Stomach smooth muscle (tissue), 2 donors: ENCODE measurements around the gene BTF3.
"Not testable (repeated sequence)": the region's sequence is repeated elsewhere in the genome, so short reads cannot be mapped to it uniquely, and the experiment has no call there.

Experiments
- H3K27ac ChIP-seq: one replicate; pipeline ENCODE4 v1.7.0; 2013; ENCODE audit warnings: mild to moderate bottlenecking, low read length, inconsistent platforms
- H3K27me3 ChIP-seq, 2 donors: one replicate each; pipeline ENCODE4 v1.7.0; 2013; ENCODE audit warnings: low read length in 2 of 2; ENCODE audit not compliant: insufficient read depth in 2 of 2, control insufficient read depth in 1 of 2
- H3K36me3 ChIP-seq, 2 donors: one replicate each; pipeline ENCODE4 v1.7.0; 2013; ENCODE audit warnings: low read length in 2 of 2; ENCODE audit not compliant: control insufficient read depth in 2 of 2, insufficient read depth in 2 of 2
- H3K4me1 ChIP-seq: one replicate; pipeline ENCODE4 v1.7.0; 2013; ENCODE audit warnings: low read length; ENCODE audit not compliant: control insufficient read depth, insufficient read depth
- H3K4me3 ChIP-seq, 2 donors: one replicate each; pipeline ENCODE4 v1.7.0; 2013; ENCODE audit warnings: low read length in 2 of 2
- H3K9ac ChIP-seq, 2 donors: one replicate each; pipeline ENCODE4 v1.7.0; 2013; ENCODE audit warnings: low read length in 2 of 2, mild to moderate bottlenecking in 1 of 2
- H3K9me3 ChIP-seq, 2 donors: one replicate each; pipeline ENCODE4 v1.7.0; 2013; ENCODE audit warnings: low read length in 2 of 2; ENCODE audit not compliant: control insufficient read depth in 2 of 2
- donor health status: healthy.
- donor health status: Pancreatic carcinoma.

Gene BTF3

GRCh38 chr5:73460133-73460532, 38.1 kb upstream of the BTF3 start:
- H3K4me3 ChIP-seq, result no peak overlapping the region
- H3K4me1 ChIP-seq, result no peaks in the 10 kb centered on the region
- H3K9me3 ChIP-seq, result peaks cover 0 to 5% of the 10 kb centered on the region in 2 donors
- H3K27ac ChIP-seq, result no peak overlapping the region
- no peak overlapping the region for H3K9ac ChIP-seq
- peaks cover 2 to 7% of the 10 kb centered on the region in 2 donors for H3K27me3 ChIP-seq
- H3K36me3 ChIP-seq, result no peaks in the 10 kb centered on the region

GRCh38 chr5:73464016-73464745, 34.1 kb upstream of the BTF3 start:
- no peaks in the 10 kb centered on the region for H3K4me1 ChIP-seq
- H3K27ac ChIP-seq, result no peak overlapping the region
- H3K36me3 ChIP-seq, result no peaks in the 10 kb centered on the region
- no peak overlapping the region for H3K9ac ChIP-seq
- no peaks in the 10 kb centered on the region for H3K9me3 ChIP-seq
- H3K4me3 ChIP-seq, result no peak overlapping the region
- peaks cover 2 to 6% of the 10 kb centered on the region in 2 donors for H3K27me3 ChIP-seq

- H3K27me3 ChIP-seq, H3K4me3 ChIP-seq, H3K9me3 ChIP-seq, H3K4me1 ChIP-seq, H3K9ac ChIP-seq, H3K36me3 ChIP-seq, H3K27ac ChIP-seq: not testable (repeated sequence)
Measured at GRCh38 chr5:73468638-73469037, 29.6 kb upstream of the BTF3 start.

GRCh38 chr5:73469878-73470277, 28.4 kb upstream of the BTF3 start:
- H3K4me1 ChIP-seq, result no peaks in the 10 kb centered on the region
- no peak overlapping the region for H3K4me3 ChIP-seq
- no peaks in the 10 kb centered on the region for H3K9me3 ChIP-seq
- H3K27ac ChIP-seq, result no peak overlapping the region
- H3K36me3 ChIP-seq, result no peaks in the 10 kb centered on the region
- peaks cover 0 to 3% of the 10 kb centered on the region in 2 donors for H3K27me3 ChIP-seq
- H3K9ac ChIP-seq, result no peak overlapping the region

- Histone ChIP-seq H3K4me3 (no peak overlapping the region), H3K27me3 (peaks cover 0 to 2% of the 10 kb centered on the region in 2 donors), H3K27ac (no peak overlapping the region), H3K9ac (no peak overlapping the region), H3K4me1 (no peaks in the 10 kb centered on the region), H3K9me3 (no peaks in the 10 kb centered on the region), H3K36me3 (no peaks in the 10 kb centered on the region)
Measured at GRCh38 chr5:73471654-73472053, 26.6 kb upstream of the BTF3 start.

- Histone ChIP-seq H3K4me3 (no peak overlapping the region), H3K9ac (no peak overlapping the region), H3K27ac (no peak overlapping the region), H3K36me3 (no peaks in the 10 kb centered on the region), H3K27me3 (no peaks in the 10 kb centered on the region), H3K4me1 (no peaks in the 10 kb centered on the region), H3K9me3 (no peaks in the 10 kb centered on the region)
Measured at GRCh38 chr5:73472116-73472515, 26.1 kb upstream of the BTF3 start.

GRCh38 chr5:73480500-73480899, 17.7 kb upstream of the BTF3 start:
- peaks cover 0 to 3% of the 10 kb centered on the region in 2 donors for H3K27me3 ChIP-seq
- H3K27ac ChIP-seq, result no peak overlapping the region
- no peak overlapping the region for H3K9ac ChIP-seq
- no peaks in the 10 kb centered on the region for H3K9me3 ChIP-seq
- H3K4me3 ChIP-seq, result no peak overlapping the region
- no peaks in the 10 kb centered on the region for H3K36me3 ChIP-seq
- no peaks in the 10 kb centered on the region for H3K4me1 ChIP-seq

- Histone ChIP-seq H3K4me1 (no peaks in the 10 kb centered on the region), H3K36me3 (no peaks in the 10 kb centered on the region), H3K9ac (no peak overlapping the region), H3K9me3 (no peaks in the 10 kb centered on the region), H3K27me3 (peaks cover 4 to 7% of the 10 kb centered on the region in 2 donors), H3K27ac (no peak overlapping the region), H3K4me3 (no peak overlapping the region)
Measured at GRCh38 chr5:73482383-73483136, 15.7 kb upstream of the BTF3 start.

- H3K9me3 ChIP-seq, result no peaks in the 10 kb centered on the region
Measured at GRCh38 chr5:73483676-73484075, 14.6 kb upstream of the BTF3 start.

GRCh38 chr5:73484511-73484910, 13.7 kb upstream of the BTF3 start:
- Histone ChIP-seq H3K9me3 (no peaks in the 10 kb centered on the region), H3K4me3 (no peak overlapping the region), H3K27me3 (peaks cover 4 to 7% of the 10 kb centered on the region in 2 donors), H3K27ac (no peak overlapping the region), H3K9ac (no peak overlapping the region), H3K36me3 (no peaks in the 10 kb centered on the region), H3K4me1 (no peaks in the 10 kb centered on the region)

More at GRCh38 chr5:73483676-73484075, 14.6 kb upstream of the BTF3 start:
- Histone ChIP-seq H3K27ac (no peak overlapping the region), H3K36me3 (no peaks in the 10 kb centered on the region), H3K27me3 (peaks cover 4 to 7% of the 10 kb centered on the region in 2 donors), H3K4me3 (no peak overlapping the region), H3K9ac (no peak overlapping the region), H3K4me1 (no peaks in the 10 kb centered on the region)

GRCh38 chr5:73485715-73486114, 12.5 kb upstream of the BTF3 start:
- Histone ChIP-seq H3K9me3 (no peaks in the 10 kb centered on the region), H3K27me3 (peaks cover 4 to 7% of the 10 kb centered on the region in 2 donors), H3K9ac (no peak overlapping the region), H3K27ac (no peak overlapping the region), H3K36me3 (no peaks in the 10 kb centered on the region), H3K4me1 (no peaks in the 10 kb centered on the region), H3K4me3 (no peak overlapping the region)
